Colonic mucosa (tissue), 4 donors: ENCODE data around the gene TCF15. TPM values are rescaled to one million over a fixed set of nuclear protein-coding genes. Genes with fewer than 3 reads are reported as not detected.

ENCODE experiments used
- DNase-seq: peaks from one replicate; pipeline ENCODE4 v3.0.0-alpha.2; 2020
- H3K27ac ChIP-seq: fragments of 200-600 bp; one replicate; pipeline ENCODE4 v1.8.0; 2021
- H3K27me3 ChIP-seq: fragments of 200-600 bp; one replicate; pipeline ENCODE4 v1.8.0; 2021
- H3K36me3 ChIP-seq: fragments of 200-600 bp; one replicate; pipeline ENCODE4 v1.8.0; 2021
- H3K4me1 ChIP-seq: fragments of 200-600 bp; one replicate; pipeline ENCODE4 v1.8.0; 2021; ENCODE audit warnings: mild to moderate bottlenecking
- H3K4me3 ChIP-seq: fragments of 200-600 bp; one replicate; pipeline ENCODE4 v1.8.0; 2021
- H3K9ac ChIP-seq, 2 donors: one replicate each; pipeline ENCODE4 v1.7.0; 2013; ENCODE audit warnings: control low read depth in 2 of 2, low read depth in 2 of 2, low read length in 2 of 2
- H3K9me3 ChIP-seq: fragments of 200-600 bp; one replicate; pipeline ENCODE4 v1.8.0; 2021
- intact Hi-C: fragments of 100-400 bp; cut with DNase I; formaldehyde crosslinking; loops from one replicate; pipeline ENCODE4 v1.14.1; 2022
- total RNA-seq, 2 donors: library from RNA; stranded (reverse); fragmentation: NEBNext Ultra II Directional in 1 of 2; extraction: Animal tissue kit (Norgen Biotek cat#: 25700) in 1 of 2; gene quantifications; one replicate each; pipeline ENCODE4 v1.2.1, GENCODE V29; 2021
- TF ChIP-seq, protein P1 (sequence below): fragments of 200-600 bp; IDR thresholded peaks from one replicate; pipeline ENCODE4 v1.8.0; 2022; ENCODE audit warnings: antibody characterized with exemption, mild to moderate bottlenecking
- donor health status: healthy.
- donor health status: DM: no; HTN: no; CAD: no.
- donor health status: DM: no; HTN: no; CAD: no.

TCF15 gene, protein sequence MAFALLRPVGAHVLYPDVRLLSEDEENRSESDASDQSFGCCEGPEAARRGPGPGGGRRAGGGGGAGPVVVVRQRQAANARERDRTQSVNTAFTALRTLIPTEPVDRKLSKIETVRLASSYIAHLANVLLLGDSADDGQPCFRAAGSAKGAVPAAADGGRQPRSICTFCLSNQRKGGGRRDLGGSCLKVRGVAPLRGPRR
- total RNA-seq, result under 1 TPM; 0.16 to 0.22 TPM

DNA sequence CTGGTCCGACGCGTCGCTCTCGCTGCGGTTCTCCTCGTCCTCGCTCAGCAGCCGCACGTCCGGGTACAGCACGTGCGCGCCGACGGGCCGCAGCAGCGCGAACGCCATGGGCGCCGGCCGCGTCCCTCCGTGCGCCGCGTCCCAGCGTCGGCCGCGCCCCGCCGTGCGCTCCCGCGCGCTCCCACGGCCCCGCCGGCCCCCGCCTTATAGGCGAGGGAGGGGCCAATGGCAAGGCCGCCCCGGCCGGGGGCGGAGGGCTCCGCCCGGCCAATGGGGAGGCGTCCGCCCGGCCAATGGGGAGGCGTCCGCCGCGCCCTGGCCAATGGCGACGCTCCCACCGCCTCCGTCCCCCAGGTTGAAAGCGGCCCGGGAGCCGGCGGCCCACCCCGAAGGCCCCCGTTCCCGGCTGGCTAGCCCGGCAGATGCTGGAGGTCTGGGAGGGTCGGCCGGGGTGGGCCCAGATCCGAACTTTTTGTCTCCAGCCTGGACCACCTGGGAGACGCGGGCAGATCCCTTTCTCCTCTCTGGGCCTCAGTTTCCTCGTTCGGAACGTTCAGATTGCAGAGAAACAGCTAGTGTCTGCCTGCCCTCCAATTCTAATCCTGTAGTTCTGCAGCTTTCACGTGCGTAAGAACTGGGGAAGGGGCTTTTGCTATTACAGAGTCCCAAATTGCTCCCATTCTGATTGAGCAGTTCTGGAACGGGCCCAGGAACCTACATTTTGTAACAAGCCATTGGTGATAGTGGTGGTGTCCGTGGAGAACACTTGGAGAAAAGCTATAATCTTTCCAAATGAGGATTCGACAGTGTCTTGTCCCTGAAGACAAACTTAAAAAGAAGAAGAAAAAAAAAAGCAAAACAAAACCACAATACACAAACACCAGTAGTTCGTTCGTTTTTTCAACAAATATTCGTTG lies at the start of gene TCF15:
TSS of gene TCF15 (minus strand) at position 180 of the 917 bp plus-strand sequence. CDS start at position 108, 72 bp downstream.
- TF ChIP-seq, protein P1, sequence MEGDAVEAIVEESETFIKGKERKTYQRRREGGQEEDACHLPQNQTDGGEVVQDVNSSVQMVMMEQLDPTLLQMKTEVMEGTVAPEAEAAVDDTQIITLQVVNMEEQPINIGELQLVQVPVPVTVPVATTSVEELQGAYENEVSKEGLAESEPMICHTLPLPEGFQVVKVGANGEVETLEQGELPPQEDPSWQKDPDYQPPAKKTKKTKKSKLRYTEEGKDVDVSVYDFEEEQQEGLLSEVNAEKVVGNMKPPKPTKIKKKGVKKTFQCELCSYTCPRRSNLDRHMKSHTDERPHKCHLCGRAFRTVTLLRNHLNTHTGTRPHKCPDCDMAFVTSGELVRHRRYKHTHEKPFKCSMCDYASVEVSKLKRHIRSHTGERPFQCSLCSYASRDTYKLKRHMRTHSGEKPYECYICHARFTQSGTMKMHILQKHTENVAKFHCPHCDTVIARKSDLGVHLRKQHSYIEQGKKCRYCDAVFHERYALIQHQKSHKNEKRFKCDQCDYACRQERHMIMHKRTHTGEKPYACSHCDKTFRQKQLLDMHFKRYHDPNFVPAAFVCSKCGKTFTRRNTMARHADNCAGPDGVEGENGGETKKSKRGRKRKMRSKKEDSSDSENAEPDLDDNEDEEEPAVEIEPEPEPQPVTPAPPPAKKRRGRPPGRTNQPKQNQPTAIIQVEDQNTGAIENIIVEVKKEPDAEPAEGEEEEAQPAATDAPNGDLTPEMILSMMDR, result no peak

DNA sequence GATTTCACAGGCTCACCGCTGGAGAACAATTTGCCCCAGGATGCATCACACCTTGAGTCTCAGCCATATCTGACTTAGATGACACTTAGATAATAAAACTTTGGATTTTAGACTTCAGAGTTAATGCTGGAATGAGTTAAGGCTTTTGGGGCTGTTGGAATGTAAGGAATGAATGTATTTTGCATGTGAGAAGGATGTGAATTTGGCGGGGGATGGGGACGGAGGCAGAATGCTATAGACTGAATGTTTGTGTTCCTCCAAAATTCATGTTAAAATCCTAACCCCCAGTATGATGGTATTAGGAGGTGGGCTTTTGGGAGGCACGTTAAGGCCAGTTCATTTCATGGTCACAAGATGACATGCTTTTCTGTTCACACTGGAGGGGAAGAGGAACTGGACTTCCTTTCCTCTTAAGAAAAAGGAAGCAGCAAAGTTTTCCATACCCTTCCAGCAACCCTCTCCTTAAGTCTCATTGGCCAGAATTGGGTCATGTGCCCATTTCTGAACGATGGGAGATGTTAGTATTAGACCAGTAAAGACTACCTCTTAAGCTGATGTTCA lies 48.7 kb upstream of the TCF15 start:
- no peak for DNase-seq
- Histone ChIP-seq H3K9ac (no peak overlapping the region), H3K36me3 (no peaks in the 10 kb centered on the region), H3K27me3 (peaks cover 33% of the 10 kb centered on the region), H3K4me3 (no peak overlapping the region), H3K4me1 (no peaks in the 10 kb centered on the region), H3K27ac (no peak overlapping the region), H3K9me3 (no peaks in the 10 kb centered on the region)
- intact Hi-C loops, result no loop called here
- TF ChIP-seq, protein P1, result no peak

More for the DNA sequence above, at the start of gene TCF15:
- H3K27me3 ChIP-seq, result peaks cover 34% of the 10 kb centered on the region
- H3K9ac ChIP-seq, result peak within 1 kb of the TSS in 1 of 2 donors; percentile 24
- no peaks in the 10 kb centered on the region for H3K9me3 ChIP-seq
- H3K27ac ChIP-seq, result no peak within 1 kb of the TSS
- H3K4me3 ChIP-seq, result no peak within 1 kb of the TSS
- no peak for DNase-seq
- intact Hi-C loops, result no loop called here
- H3K4me1 ChIP-seq, result no peaks in the 10 kb centered on the region
- H3K36me3 ChIP-seq, result no peaks in the 10 kb centered on the region

DNA sequence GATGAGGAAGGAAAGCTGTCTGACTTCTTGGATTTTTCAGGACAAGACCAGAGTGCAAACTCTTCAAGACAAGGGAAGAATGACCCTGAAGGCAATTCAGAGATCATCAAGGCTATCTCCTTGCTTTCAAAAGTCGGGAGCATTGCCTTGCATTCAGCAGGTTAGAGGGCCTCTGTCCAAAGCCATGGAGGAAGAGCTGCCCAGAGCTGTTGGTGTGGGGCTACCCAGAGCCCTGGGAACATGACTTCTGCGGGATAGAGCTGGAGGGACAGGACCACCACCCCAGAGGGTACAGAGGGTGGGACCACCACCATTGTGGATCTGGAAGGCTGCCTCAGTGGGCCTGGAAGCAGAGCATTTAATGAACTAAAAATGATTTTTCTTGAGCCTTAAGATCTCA lies 48.1 kb upstream of the TCF15 start:
- H3K4me3 ChIP-seq, result no peak overlapping the region
- DNase-seq, result no peak
- no peaks in the 10 kb centered on the region for H3K4me1 ChIP-seq
- H3K27me3 ChIP-seq, result peaks cover 26% of the 10 kb centered on the region
- TF ChIP-seq, protein P1, result no peak
- no peak overlapping the region for H3K9ac ChIP-seq
- H3K36me3 ChIP-seq, result no peaks in the 10 kb centered on the region
- no peak overlapping the region for H3K27ac ChIP-seq
- intact Hi-C loops, result no loop called here
- no peaks in the 10 kb centered on the region for H3K9me3 ChIP-seq

DNA sequence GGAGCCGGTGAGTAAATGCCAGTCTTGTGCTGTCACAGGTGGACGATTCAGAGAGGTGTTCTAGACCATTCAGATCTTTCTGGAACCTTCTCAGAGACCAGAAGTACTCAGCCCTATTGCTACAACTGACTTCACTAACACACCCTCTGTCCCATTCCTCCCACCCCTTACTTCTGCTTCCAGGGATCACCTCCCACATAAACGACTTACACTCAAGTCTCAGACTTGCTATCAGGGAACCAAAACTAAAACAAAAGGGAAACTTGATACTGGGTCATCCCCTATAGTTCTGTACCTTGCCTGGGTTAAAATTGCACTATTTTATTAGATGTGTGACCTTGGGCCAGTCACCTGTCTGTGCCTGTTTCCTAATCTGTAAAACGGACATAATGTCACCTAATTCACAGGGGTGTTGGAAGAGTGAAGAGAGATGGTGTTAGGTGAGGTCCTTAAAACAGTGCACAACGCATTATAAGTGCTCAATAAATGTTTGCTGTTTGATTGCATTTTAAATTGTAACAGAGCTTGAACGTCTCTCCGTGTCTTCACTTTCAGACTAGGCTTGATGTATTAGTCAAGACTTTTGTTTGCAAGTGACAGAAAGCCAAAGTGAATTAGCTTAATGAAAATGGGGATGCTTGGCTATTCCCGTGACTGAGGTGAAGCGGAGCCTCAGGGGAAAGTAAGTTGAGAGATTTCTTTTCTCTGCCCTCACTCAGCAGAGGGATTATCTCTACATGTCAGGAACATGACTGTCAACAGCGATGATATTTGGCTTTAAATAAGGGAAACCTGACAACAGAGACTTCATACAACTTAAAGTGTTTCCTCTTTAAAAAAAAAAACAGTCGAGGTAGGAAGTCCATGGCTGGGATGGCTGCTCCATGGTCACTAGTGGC lies 45.9 kb upstream of the TCF15 start:
- TF ChIP-seq, protein P1, result no peak
- no peaks in the 10 kb centered on the region for H3K9me3 ChIP-seq
- no peak overlapping the region for H3K27ac ChIP-seq
- H3K27me3 ChIP-seq, result peaks cover 9% of the 10 kb centered on the region
- H3K4me3 ChIP-seq, result no peak overlapping the region
- H3K9ac ChIP-seq, result no peak overlapping the region
- DNase-seq, result no peak
- intact Hi-C loops, result no loop called here
- no peaks in the 10 kb centered on the region for H3K36me3 ChIP-seq
- H3K4me1 ChIP-seq, result no peaks in the 10 kb centered on the region

DNA sequence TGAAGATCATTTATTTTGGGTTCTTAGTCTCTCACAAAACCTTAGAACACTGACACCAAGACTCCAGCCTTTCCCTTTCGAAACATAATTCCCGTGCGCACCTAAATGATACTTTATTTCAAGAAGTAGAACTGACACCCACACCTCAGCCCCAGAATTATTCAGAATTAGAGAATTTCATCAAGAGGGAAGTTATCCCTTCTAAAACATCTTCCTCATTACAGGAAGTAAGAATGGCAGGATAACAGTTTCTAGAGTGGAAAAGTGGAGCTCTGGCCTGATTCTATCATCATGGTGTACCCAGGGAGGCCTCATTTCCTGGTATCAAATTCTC lies 44.3 kb upstream of the TCF15 start:
- H3K9ac ChIP-seq, result no peak overlapping the region
- no peak overlapping the region for H3K27ac ChIP-seq
- TF ChIP-seq, protein P1, result no peak
- H3K27me3 ChIP-seq, result peaks cover 9% of the 10 kb centered on the region
- no peaks in the 10 kb centered on the region for H3K9me3 ChIP-seq
- no peak for DNase-seq
- intact Hi-C loops, result loop anchor here (5.0 kb wide), 1 partner anchor 107 kb away; no protein-coding TSS in a partner anchor
- no peaks in the 10 kb centered on the region for H3K4me1 ChIP-seq
- H3K4me3 ChIP-seq, result no peak overlapping the region
- H3K36me3 ChIP-seq, result no peaks in the 10 kb centered on the region
